ENCODE measurements around the gene ACTG2. TPM values are rescaled to one million over a fixed set of nuclear protein-coding genes. Genes with fewer than 3 reads are reported as not detected.

The ACTG2 gene
- total and polyA plus RNA-seq, 2 donors from 2014 or later = 6.6 to 13.7 TPM

DNA sequence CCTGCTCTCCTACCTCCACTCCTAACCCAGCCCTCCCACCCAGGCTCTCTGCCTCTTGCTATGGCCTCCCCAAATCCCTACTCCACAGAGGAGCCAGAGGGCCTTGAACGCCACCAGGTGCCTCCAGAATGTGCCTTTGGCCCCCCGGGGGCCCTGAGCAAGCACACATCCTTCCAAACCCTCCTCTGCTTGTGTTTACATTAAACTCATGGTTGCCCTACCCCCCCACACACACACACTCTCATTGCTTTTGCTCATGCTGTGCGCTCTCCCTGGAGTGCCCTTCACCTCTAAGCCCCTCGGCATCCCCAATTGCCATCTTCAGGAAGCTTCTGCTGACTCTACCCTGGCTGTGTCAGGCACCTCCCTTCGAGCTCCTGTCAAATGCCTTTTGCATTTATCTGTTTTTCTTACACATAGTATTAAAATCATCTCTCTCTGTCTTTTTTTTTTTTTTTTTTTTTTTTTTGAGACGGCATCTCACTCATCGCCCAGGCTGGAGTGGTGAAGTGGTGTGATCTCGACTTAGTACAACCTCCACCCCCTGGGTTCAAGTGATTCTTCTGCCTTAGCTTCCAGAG is 75.6 kb downstream of the ACTG2 start:
- Histone ChIP-seq H3K4me3 (ENCODE audit: low read length in 3 of 3) (no peak overlapping the region), H3K27me3 (ENCODE audit: control insufficient read depth, insufficient read depth, low read length) (no peaks in the 10 kb centered on the region), H3K9me3 (ENCODE audit: control insufficient read depth in 2 of 3, insufficient read depth in 1 of 3, low read length in 3 of 3) (no peaks in the 10 kb centered on the region), H3K4me1 (ENCODE audit: control insufficient read depth in 2 of 3, insufficient read depth in 2 of 3, low read depth in 1 of 3, low read length in 3 of 3) (peaks cover 0 to 13% (median 8%) of the 10 kb centered on the region in 3 donors), H3K9ac (ENCODE audit: low read length in 3 of 3) (no peak overlapping the region), H3K36me3 (ENCODE audit: control insufficient read depth in 2 of 3, insufficient read depth in 3 of 3, low read length in 3 of 3) (no peaks in the 10 kb centered on the region), H3K27ac (ENCODE audit: low read depth in 2 of 2, low read length in 2 of 2) (no peak overlapping the region)
- no peak for FAIRE-seq
- no peak for DNase-seq
- intact Hi-C loops (cut with DNase I) = no loop called here
- TF ChIP-seq, protein P1, sequence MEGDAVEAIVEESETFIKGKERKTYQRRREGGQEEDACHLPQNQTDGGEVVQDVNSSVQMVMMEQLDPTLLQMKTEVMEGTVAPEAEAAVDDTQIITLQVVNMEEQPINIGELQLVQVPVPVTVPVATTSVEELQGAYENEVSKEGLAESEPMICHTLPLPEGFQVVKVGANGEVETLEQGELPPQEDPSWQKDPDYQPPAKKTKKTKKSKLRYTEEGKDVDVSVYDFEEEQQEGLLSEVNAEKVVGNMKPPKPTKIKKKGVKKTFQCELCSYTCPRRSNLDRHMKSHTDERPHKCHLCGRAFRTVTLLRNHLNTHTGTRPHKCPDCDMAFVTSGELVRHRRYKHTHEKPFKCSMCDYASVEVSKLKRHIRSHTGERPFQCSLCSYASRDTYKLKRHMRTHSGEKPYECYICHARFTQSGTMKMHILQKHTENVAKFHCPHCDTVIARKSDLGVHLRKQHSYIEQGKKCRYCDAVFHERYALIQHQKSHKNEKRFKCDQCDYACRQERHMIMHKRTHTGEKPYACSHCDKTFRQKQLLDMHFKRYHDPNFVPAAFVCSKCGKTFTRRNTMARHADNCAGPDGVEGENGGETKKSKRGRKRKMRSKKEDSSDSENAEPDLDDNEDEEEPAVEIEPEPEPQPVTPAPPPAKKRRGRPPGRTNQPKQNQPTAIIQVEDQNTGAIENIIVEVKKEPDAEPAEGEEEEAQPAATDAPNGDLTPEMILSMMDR (IDR thresholded peaks at IDR 0.05; ENCODE audit: borderline replicate concordance, extremely low read depth, insufficient read depth) = no peak

DNA sequence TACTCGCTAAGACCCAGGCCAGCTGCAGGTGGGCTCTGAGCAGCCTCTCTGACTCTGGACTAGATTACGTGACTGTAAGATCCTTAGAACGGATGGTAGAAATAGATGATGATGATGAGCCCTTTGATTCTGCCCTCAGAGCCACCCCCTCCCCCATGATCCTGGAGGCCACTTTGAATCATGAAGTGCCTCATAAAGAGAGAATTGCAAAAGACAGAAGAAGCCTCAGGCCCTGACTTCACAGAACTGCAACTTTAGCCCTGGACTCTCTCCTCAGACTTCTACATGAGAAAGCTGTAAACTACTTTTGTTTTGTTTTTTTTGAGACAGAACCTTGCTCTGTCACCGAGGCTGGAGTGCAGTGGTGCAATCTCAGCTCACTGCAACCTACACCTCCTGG is 76.5 kb downstream of the ACTG2 start:
- H3K9ac ChIP-seq (ENCODE audit: low read length in 3 of 3) = no peak overlapping the region
- TF ChIP-seq, protein P1 (IDR thresholded peaks at IDR 0.05; ENCODE audit: borderline replicate concordance, extremely low read depth, insufficient read depth) = no peak
- FAIRE-seq = no peak
- peaks cover 0 to 13% (median 8%) of the 10 kb centered on the region in 3 donors for H3K4me1 ChIP-seq (ENCODE audit: control insufficient read depth in 2 of 3, insufficient read depth in 2 of 3, low read depth in 1 of 3, low read length in 3 of 3)
- H3K27ac ChIP-seq (ENCODE audit: low read depth in 2 of 2, low read length in 2 of 2) = no peak overlapping the region
- no peaks in the 10 kb centered on the region for H3K36me3 ChIP-seq (ENCODE audit: control insufficient read depth in 2 of 3, insufficient read depth in 3 of 3, low read length in 3 of 3)
- intact Hi-C loops (cut with DNase I) = no loop called here
- no peak overlapping the region for H3K4me3 ChIP-seq (ENCODE audit: low read length in 3 of 3)
- no peak for DNase-seq
- H3K27me3 ChIP-seq (ENCODE audit: control insufficient read depth, insufficient read depth, low read length) = no peaks in the 10 kb centered on the region
- no peaks in the 10 kb centered on the region for H3K9me3 ChIP-seq (ENCODE audit: control insufficient read depth in 2 of 3, insufficient read depth in 1 of 3, low read length in 3 of 3)

Other genes with a start within 250 kb of the ACTG2 start
- 25.3 TPM for gene TPRKB, start 155.7 kb upstream of the ACTG2 start, total RNA-seq
- 42.2 TPM for gene TPRKB, start 155.7 kb upstream of the ACTG2 start, polyA plus RNA-seq (ENCODE audit: insufficient read depth, low read depth, low replicate concordance)
- gene DUSP11, start 112.9 kb upstream of the ACTG2 start, total RNA-seq = 25.5 TPM
- gene DUSP11, start 112.9 kb upstream of the ACTG2 start, polyA plus RNA-seq (ENCODE audit: insufficient read depth, low read depth, low replicate concordance) = 19.3 TPM
- not detected for gene C2orf78, start 108.8 kb upstream of the ACTG2 start, total RNA-seq
- gene C2orf78, start 108.8 kb upstream of the ACTG2 start, polyA plus RNA-seq (ENCODE audit: insufficient read depth, low read depth, low replicate concordance) = not detected
- 34.8 TPM for gene STAMBP, start 64.0 kb upstream of the ACTG2 start, total RNA-seq
- 58.9 TPM for gene STAMBP, start 64.0 kb upstream of the ACTG2 start, polyA plus RNA-seq (ENCODE audit: insufficient read depth, low read depth, low replicate concordance)
- 44.4 TPM for gene DGUOK, start 33.9 kb downstream of the ACTG2 start, total RNA-seq
- gene DGUOK, start 33.9 kb downstream of the ACTG2 start, polyA plus RNA-seq (ENCODE audit: insufficient read depth, low read depth, low replicate concordance) = 86.2 TPM
- gene TET3, start 91.9 kb downstream of the ACTG2 start, total RNA-seq = 13.1 TPM
- 0.52 TPM for gene TET3, start 91.9 kb downstream of the ACTG2 start, polyA plus RNA-seq (ENCODE audit: insufficient read depth, low read depth, low replicate concordance)